Small intestine (tissue), 7 donors: ENCODE measurements around the gene IQCM. TPM values are rescaled to one million over a fixed set of nuclear protein-coding genes. Genes with fewer than 3 reads are reported as not detected.

Experiments
- DNase-seq, 2 donors: peaks; one replicate each; pipeline versions ENCODE4 v3.0.0 to v3.0.0-alpha.2; 2013
- FAIRE-seq: peaks from 2 replicates; lab custom pipeline; 2012; peaks lifted over from hg19 to GRCh38; lab: Jason Lieb, UNC
- H3K27ac ChIP-seq, 3 donors: one replicate each; pipeline ENCODE4 v1.5.1; 2013; ENCODE audit warnings: low read length in 2 of 3, mild to moderate bottlenecking in 2 of 3, control low read depth in 1 of 3, inconsistent platforms in 1 of 3, low read depth in 1 of 3, moderate library complexity in 1 of 3
- H3K27me3 ChIP-seq, 3 donors: one replicate each; pipeline ENCODE4 v1.6.1; 2013; ENCODE audit warnings: low read length in 3 of 3, inconsistent platforms in 1 of 3; ENCODE audit not compliant: control insufficient read depth in 3 of 3, insufficient read depth in 3 of 3
- H3K36me3 ChIP-seq, 3 donors: one replicate each; pipeline ENCODE4 v1.6.1; 2013; ENCODE audit warnings: low read length in 3 of 3, inconsistent platforms in 1 of 3, low read depth in 1 of 3, mild to moderate bottlenecking in 1 of 3, moderate library complexity in 1 of 3; ENCODE audit not compliant: control insufficient read depth in 3 of 3, insufficient read depth in 2 of 3
- H3K4me1 ChIP-seq, 3 donors: one replicate each; pipeline ENCODE4 v1.6.1; 2013; ENCODE audit warnings: low read length in 2 of 3, inconsistent platforms in 1 of 3, low read depth in 1 of 3, mild to moderate bottlenecking in 1 of 3, moderate library complexity in 1 of 3; ENCODE audit not compliant: control insufficient read depth in 3 of 3, insufficient read depth in 2 of 3
- H3K4me3 ChIP-seq, 3 donors: one replicate each; pipeline ENCODE4 v1.5.1; 2013; ENCODE audit warnings: low read length in 3 of 3, control low read depth in 1 of 3, inconsistent platforms in 1 of 3, low read depth in 1 of 3, mild to moderate bottlenecking in 1 of 3, moderate library complexity in 1 of 3
- H3K9me3 ChIP-seq, 2 donors: one replicate each; pipeline ENCODE4 v1.6.1; 2013; ENCODE audit warnings: low read depth in 1 of 2, low read length in 1 of 2; ENCODE audit not compliant: control insufficient read depth in 2 of 2, insufficient read depth in 1 of 2
- WGBS, 3 donors: extraction: QIAGEN DNeasy Blood & Tissue Kit; methylation state at CpG; one replicate each; pipeline ENCODE4 v1.1.7; 2013; 5-methylcytosine and 5-hydroxymethylcytosine counted together
- polyA plus RNA-seq, 4 donors: library from polyadenylated mRNA; stranded (reverse) in 3 of 4; unstranded in 1 of 4; fragments of 200-250 nt in 3 of 4; fragments of 120-200 nt in 1 of 4; gene quantifications; one replicate each; pipeline versions ENCODE4 v1.2.1 to v1.2.3, GENCODE V29; 2013
- donor health status: healthy with polysubstance abuse.
- donor health status: control.
- donor health status: control.
- donor health status: Bipolar disorder and iron deficiency.
- donor health status: healthy.

Gene IQCM
- polyA plus RNA-seq, 4 donors: 0.38 TPM; not detected in 3

- H3K4me1 ChIP-seq: no peaks in the 10 kb centered on the region
- no peaks in the 10 kb centered on the region for H3K9me3 ChIP-seq
- H3K4me3 ChIP-seq: no peak overlapping the region
- FAIRE-seq (no peak), DNase-seq (no peak)
- 67 to 76% (median 75%) methylated on average over 7 of the region's 7 CpGs for WGBS, 3 donors
- H3K36me3 ChIP-seq: no peaks in the 10 kb centered on the region
- H3K27me3 ChIP-seq: no peaks in the 10 kb centered on the region
- no peak overlapping the region for H3K27ac ChIP-seq
These were observed 77.5 kb downstream of the IQCM start for GRCh38 chr4:149738156-149738555.

DNA sequence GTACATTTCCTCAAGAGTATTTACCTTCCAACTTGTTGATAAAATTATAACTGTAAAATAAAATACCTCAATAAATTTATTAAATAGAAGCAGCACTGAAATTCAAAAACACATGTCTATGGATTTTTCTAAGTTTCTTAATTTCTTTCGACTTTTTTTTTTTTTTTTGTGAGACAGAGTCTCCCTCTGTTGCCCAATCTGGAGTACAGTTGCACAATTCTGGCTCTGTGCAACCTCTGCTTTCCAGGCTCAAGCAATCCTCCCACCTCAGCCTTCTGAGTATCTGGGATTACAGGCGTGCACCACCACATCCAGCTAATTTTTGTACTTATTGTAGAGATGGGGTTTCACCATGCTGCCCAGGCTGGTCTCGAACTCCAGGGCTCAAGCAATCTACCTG is 79.8 kb downstream of the IQCM start:
- FAIRE-seq (no peak), DNase-seq (no peak)
- Histone ChIP-seq H3K27me3 (no peaks in the 10 kb centered on the region), H3K36me3 (no peaks in the 10 kb centered on the region), H3K4me3 (no peak overlapping the region), H3K27ac (no peak overlapping the region), H3K9me3 (no peaks in the 10 kb centered on the region), H3K4me1 (no peaks in the 10 kb centered on the region)
- 58 to 79% (median 61%) methylated on average over 3 of the region's 3 CpGs for WGBS, 3 donors

DNA sequence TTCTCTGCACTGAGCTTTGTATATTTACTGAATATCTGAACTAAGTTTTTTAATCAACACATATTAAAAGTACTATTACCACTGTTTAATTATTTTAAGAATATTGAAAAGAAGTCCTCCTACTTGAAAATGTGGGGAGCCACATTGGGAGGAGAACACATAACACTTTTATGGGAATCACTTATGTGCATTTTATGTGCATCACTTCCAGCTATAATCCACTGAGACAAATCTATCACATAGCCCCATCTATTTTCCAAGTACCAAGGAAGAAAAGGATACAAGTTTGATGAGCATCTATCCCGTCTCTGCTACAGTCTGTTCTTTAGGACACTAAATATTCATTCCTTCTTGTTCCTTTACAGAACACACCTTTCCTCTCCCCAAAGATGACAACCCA is 87.2 kb downstream of the IQCM start:
- DNase-seq (no peak), FAIRE-seq (no peak)
- Histone ChIP-seq H3K27ac (no peak overlapping the region), H3K4me1 (no peaks in the 10 kb centered on the region), H3K36me3 (no peaks in the 10 kb centered on the region), H3K9me3 (no peaks in the 10 kb centered on the region), H3K4me3 (no peak overlapping the region), H3K27me3 (no peaks in the 10 kb centered on the region)
- WGBS, 3 donors: 84 to 88% (median 87%) methylated on average over 1 of the region's 1 CpG

GRCh38 chr4:149727663-149728062 is 88.0 kb downstream of the IQCM start:
- no peaks in the 10 kb centered on the region for H3K36me3 ChIP-seq
- no peaks in the 10 kb centered on the region for H3K9me3 ChIP-seq
- WGBS, 3 donors: 9 to 24% (median 13%) methylated on average over 1 of the region's 1 CpG
- H3K27ac ChIP-seq: no peak overlapping the region
- no peaks in the 10 kb centered on the region for H3K4me1 ChIP-seq
- H3K27me3 ChIP-seq: no peaks in the 10 kb centered on the region
- H3K4me3 ChIP-seq: no peak overlapping the region
- DNase-seq (no peak), FAIRE-seq (no peak)

DNA sequence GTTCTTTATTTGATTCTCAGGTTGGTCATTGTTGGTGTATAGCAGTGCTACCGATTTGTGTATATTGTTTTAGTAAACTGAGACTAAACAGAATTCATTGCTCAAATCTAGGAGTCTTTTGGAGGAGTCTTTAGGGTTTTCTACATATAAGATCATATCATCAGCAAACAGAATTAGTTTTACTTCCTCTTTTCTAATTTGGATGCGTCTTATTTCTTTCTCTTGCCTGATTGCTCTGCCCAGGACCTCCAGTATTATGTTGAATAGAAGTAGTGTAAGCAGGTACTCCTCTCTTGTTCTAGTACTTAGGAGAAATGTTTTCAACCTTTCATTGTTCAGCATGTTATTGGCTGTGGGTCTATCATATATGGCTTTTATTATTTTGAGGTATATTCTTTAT is 92.6 kb downstream of the IQCM start:
- Histone ChIP-seq H3K9me3 (no peaks in the 10 kb centered on the region), H3K27me3 (no peaks in the 10 kb centered on the region), H3K36me3 (no peaks in the 10 kb centered on the region), H3K4me3 (no peak overlapping the region), H3K27ac (no peak overlapping the region), H3K4me1 (no peaks in the 10 kb centered on the region)
- FAIRE-seq (no peak), DNase-seq (no peak)
- 73 to 77% (median 74%) methylated on average over 2 of the region's 2 CpGs for WGBS, 3 donors

- no peak for DNase-seq
- Histone ChIP-seq H3K9me3 (peaks cover 1 to 15% of the 10 kb centered on the region in 2 donors), H3K36me3 (no peaks in the 10 kb centered on the region), H3K27ac (no peak overlapping the region), H3K4me1 (no peaks in the 10 kb centered on the region), H3K27me3 (no peaks in the 10 kb centered on the region), H3K4me3 (no peak overlapping the region)
- 78 to 85% (median 78%) methylated on average over 1 of the region's 1 CpG for WGBS, 3 donors
- FAIRE-seq: no peak
These were observed 95.8 kb downstream of the IQCM start for GRCh38 chr4:149719806-149720205.

GRCh38 chr4:149719357-149719756 is 96.3 kb downstream of the IQCM start:
- H3K27me3 ChIP-seq: no peaks in the 10 kb centered on the region
- no peaks in the 10 kb centered on the region for H3K36me3 ChIP-seq
- H3K4me3 ChIP-seq: no peak overlapping the region
- FAIRE-seq (no peak), DNase-seq (no peak)
- H3K9me3 ChIP-seq: peaks cover 1 to 15% of the 10 kb centered on the region in 2 donors
- H3K4me1 ChIP-seq: no peaks in the 10 kb centered on the region
- H3K27ac ChIP-seq: no peak overlapping the region

DNA sequence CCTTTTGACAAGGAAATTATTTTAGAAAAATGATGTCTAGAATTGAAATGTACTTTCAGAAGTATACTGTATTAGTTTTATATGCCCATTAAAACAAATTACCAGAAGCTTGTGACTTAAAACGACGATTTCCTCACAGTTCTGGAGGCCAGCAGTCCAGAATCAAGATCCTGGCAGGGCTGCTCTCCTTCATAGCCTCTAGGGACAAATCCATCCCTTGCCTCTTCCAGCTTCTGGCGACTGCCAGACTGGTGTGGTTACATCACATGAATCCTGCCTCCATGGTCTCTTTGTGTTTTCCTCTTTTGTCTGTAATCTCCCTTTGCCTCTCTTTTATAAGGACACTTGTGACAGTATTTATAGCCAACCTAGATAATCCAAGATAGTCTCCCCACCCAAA is 97.1 kb downstream of the IQCM start:
- no peaks in the 10 kb centered on the region for H3K36me3 ChIP-seq
- DNase-seq (no peak), FAIRE-seq (no peak)
- H3K9me3 ChIP-seq: peaks cover 1 to 15% of the 10 kb centered on the region in 2 donors
- no peaks in the 10 kb centered on the region for H3K27me3 ChIP-seq
- no peak overlapping the region for H3K4me3 ChIP-seq
- H3K4me1 ChIP-seq: no peaks in the 10 kb centered on the region
- no peak overlapping the region for H3K27ac ChIP-seq
- WGBS, 3 donors: 69 to 75% (median 73%) methylated on average over 3 of the region's 3 CpGs

DNA sequence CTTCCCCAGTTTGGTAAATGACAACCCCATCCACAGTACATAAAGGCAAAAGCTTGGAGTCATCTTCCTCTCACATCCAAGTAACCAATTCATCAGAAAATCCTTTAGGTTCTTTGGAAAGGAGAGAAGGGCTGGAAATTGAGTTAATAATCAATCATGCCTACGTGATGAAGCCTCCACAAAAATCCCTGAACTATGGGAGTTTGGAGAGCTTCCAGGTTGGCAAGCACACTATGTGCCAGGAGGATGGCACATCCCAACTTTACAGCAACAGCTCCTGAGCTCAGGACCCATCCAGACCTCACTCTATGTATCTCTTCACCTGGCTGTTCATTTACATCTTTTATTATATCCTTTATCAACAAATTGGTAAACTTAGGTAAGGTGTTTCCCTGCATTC is 98.9 kb downstream of the IQCM start:
- DNase-seq: no peak
- H3K4me3 ChIP-seq: no peak overlapping the region
- H3K27me3 ChIP-seq: no peaks in the 10 kb centered on the region
- 30 to 70% (median 40%) methylated on average over 1 of the region's 1 CpG for WGBS, 3 donors
- no peaks in the 10 kb centered on the region for H3K36me3 ChIP-seq
- H3K4me1 ChIP-seq: no peaks in the 10 kb centered on the region
- H3K27ac ChIP-seq: no peak overlapping the region
- peaks cover 1 to 15% of the 10 kb centered on the region in 2 donors for H3K9me3 ChIP-seq
- FAIRE-seq: no peak
